K562 (cell line): ENCODE data around the gene MMP24. TPM values are rescaled to one million over a fixed set of nuclear protein-coding genes. Genes with fewer than 3 reads are reported as not detected.
A peak's percentile ranks its signal among the peaks of the same experiment; 100 is the strongest.

Experiments used
- ATAC-seq: fragments of 200-7000 bp; cut with Tn5 transposase; 3 replicates; pipeline ENCODE4 v1.9.1; 2020; ENCODE audit warnings: moderate library complexity
- BruUV-seq: library from RNA; stranded (reverse); fragments of 400-500 nt; replicated peaks from 2 replicates; lab custom pipeline; 2021; lab: Mats Ljungman, UMichigan
- CTCF ChIA-PET: fragments of 300-600 bp; formaldehyde crosslinking; extraction: SDS; loops from one replicate; lab custom pipeline; 2021; ENCODE audit warnings: low intra/inter-chr PET ratio; lab: Yijun Ruan, JAX
- POLR2A ChIA-PET: fragments of 300-600, 350-650 bp; sonication (Branson Sonifier 250); formaldehyde crosslinking; extraction: SDS; loops from one replicate; lab custom pipeline; 2021; ENCODE audit warnings: antibody characterized with exemption, inconsistent platforms; lab: Yijun Ruan, JAX
- DNase-seq, 4 experiments: peaks; one replicate each; pipeline versions ENCODE4 v3.0.0 to v3.0.0-alpha.2; 2011 to 2018; ENCODE audit warnings: low spot score in 3 of 4, mixed read lengths in 3 of 4; ENCODE audit errors: extremely low read depth in 1 of 4
- FAIRE-seq: peaks from 2 replicates; lab custom pipeline; 2011; peaks lifted over from hg19 to GRCh38; lab: Jason Lieb, UNC
- H2AFZ ChIP-seq: 2 replicates; pipeline ENCODE4 v1.6.0; 2011; ENCODE audit warnings: low read depth, low read length, control low read depth, inconsistent platforms
- H3K27ac ChIP-seq: fragments of 200-600 bp; 3 replicates; pipeline ENCODE4 v1.8.0; 2011; ENCODE audit warnings: low read depth, mild to moderate bottlenecking, control low read depth, inconsistent platforms, low read length, moderate library complexity, mixed read lengths; ENCODE audit errors: extremely low read depth
- H3K27me3 ChIP-seq, 2 experiments: fragments of 300-600 bp in 1 of 2; 2 replicates in 1 of 2; 3 replicates in 1 of 2; pipeline versions ENCODE4 v1.6.0 to v1.8.0; 2011; ENCODE audit warnings: inconsistent platforms in 2 of 2, low read length in 2 of 2, mild to moderate bottlenecking in 1 of 2, mixed read lengths in 1 of 2, moderate library complexity in 1 of 2; ENCODE audit not compliant: control insufficient read depth in 2 of 2, insufficient read depth in 2 of 2
- H3K36me3 ChIP-seq: fragments of 300-600 bp; 3 replicates; pipeline ENCODE4 v1.8.0; 2011; ENCODE audit warnings: mild to moderate bottlenecking, low read length, inconsistent platforms; ENCODE audit not compliant: control insufficient read depth, insufficient read depth
- H3K4me1 ChIP-seq, 2 experiments: fragments of 200-600 bp in 1 of 2; replicated peaks in 1 of 2; 2 replicates in 1 of 2; 3 replicates in 1 of 2; pipeline versions ENCODE4 v1.5.1 to v1.8.0; 2011; ENCODE audit warnings: inconsistent platforms in 2 of 2, low read length in 2 of 2, mild to moderate bottlenecking in 1 of 2, mixed read lengths in 1 of 2, moderate library complexity in 1 of 2; ENCODE audit not compliant: control insufficient read depth in 2 of 2, insufficient read depth in 2 of 2
- H3K4me2 ChIP-seq: 2 replicates; pipeline ENCODE4 v1.6.1; 2011; ENCODE audit warnings: low read length, control low read depth, inconsistent platforms, mixed read lengths; ENCODE audit not compliant: insufficient read depth
- H3K4me3 ChIP-seq: fragments of 200-600 bp; sonication (generic), shearing (Covaris generic); 2 replicates; pipeline ENCODE4 v1.5.1; 2016; ENCODE audit warnings: control low read depth, inconsistent platforms
- H3K79me2 ChIP-seq: fragments of 200-600 bp; 3 replicates; pipeline ENCODE4 v1.8.0; 2011; ENCODE audit warnings: low read length, inconsistent platforms; ENCODE audit not compliant: control insufficient read depth, insufficient read depth
- H3K9ac ChIP-seq, 2 experiments: 2 replicates each; pipeline versions ENCODE4 v1.6.0 to v1.6.1; 2011; ENCODE audit warnings: low read depth in 2 of 2, low read length in 2 of 2, control low read depth in 1 of 2, inconsistent platforms in 1 of 2, mild to moderate bottlenecking in 1 of 2, mixed read lengths in 1 of 2; ENCODE audit not compliant: insufficient read depth in 1 of 2
- H3K9me1 ChIP-seq: one replicate; pipeline ENCODE4 v1.6.0; 2011; ENCODE audit warnings: inconsistent platforms, mild to moderate bottlenecking, low read length, moderate library complexity; ENCODE audit not compliant: control insufficient read depth, insufficient read depth
- H3K9me3 ChIP-seq: replicated peaks from 2 replicates; pipeline ENCODE4 v1.5.1; 2011; ENCODE audit warnings: low read depth, low read length, inconsistent platforms; ENCODE audit not compliant: control insufficient read depth, insufficient read depth
- H4K20me1 ChIP-seq: replicated peaks from 2 replicates; pipeline ENCODE4 v1.6.1; 2011; ENCODE audit warnings: low read length, inconsistent platforms, mixed read lengths; ENCODE audit not compliant: control insufficient read depth, insufficient read depth
- BCL6 ChIP-seq: fragments of 250-450 bp; sonication (Bioruptor Pico); IDR thresholded peaks from 2 replicates; pipeline ENCODE4 v1.4.0; 2020
- CBFA2T3 ChIP-seq: fragments of 450-650 bp; IDR thresholded peaks from 2 replicates; pipeline ENCODE4 v1.6.1; 2017
- CCNT2 ChIP-seq: IDR thresholded peaks from 2 replicates; pipeline ENCODE4 v1.6.1; 2011; ENCODE audit warnings: borderline replicate concordance, low read depth, mild to moderate bottlenecking, moderate library complexity, mixed read lengths, low read length; ENCODE audit not compliant: insufficient read length; ENCODE audit errors: extremely low read depth
- E2F1 ChIP-seq: sonication (generic); formaldehyde crosslinking; IDR thresholded peaks from 2 replicates; pipeline ENCODE4 v1.8.1; 2023; ENCODE audit warnings: mild to moderate bottlenecking, missing genetic modification reagents, moderate library complexity
- IRF1 ChIP-seq: sonication (generic); formaldehyde crosslinking; IDR thresholded peaks from 2 replicates; pipeline ENCODE4 v1.8.0; 2022; ENCODE audit warnings: missing genetic modification reagents, mild to moderate bottlenecking, borderline replicate concordance
- MCM5 ChIP-seq: fragments of 450-650 bp; IDR thresholded peaks from 2 replicates; pipeline ENCODE4 v1.6.1; 2016; ENCODE audit warnings: low read depth
- MIER1 ChIP-seq: fragments of 450-650 bp; IDR thresholded peaks from 2 replicates; pipeline ENCODE4 v1.6.1; 2016; ENCODE audit warnings: antibody characterized with exemption, mild to moderate bottlenecking, low read depth
- NR2C1 ChIP-seq, 2 experiments: fragments of 450-650 bp; IDR thresholded peaks; 2 replicates each; pipeline ENCODE4 v1.6.1; 2017; ENCODE audit warnings: mild to moderate bottlenecking in 2 of 2, antibody characterized with exemption in 1 of 2, inconsistent platforms in 1 of 2, missing compliant biosample characterization in 1 of 2, missing genetic modification characterization in 1 of 2
- NR2F6 ChIP-seq: fragments of 450-650 bp; formaldehyde crosslinking; IDR thresholded peaks from 2 replicates; pipeline ENCODE4 v1.4.0; 2020; ENCODE audit warnings: mild to moderate bottlenecking
- RFX1 ChIP-seq: fragments of 450-650 bp; IDR thresholded peaks from 2 replicates; pipeline ENCODE4 v1.6.1; 2016; ENCODE audit warnings: mild to moderate bottlenecking, moderate library complexity
- RFX7 ChIP-seq: fragments of 250-450 bp; sonication (Bioruptor Pico); IDR thresholded peaks from 2 replicates; pipeline ENCODE4 v1.5.1; 2021; ENCODE audit warnings: mild to moderate bottlenecking
- STAT5A ChIP-seq: IDR thresholded peaks from 2 replicates; pipeline ENCODE4 v1.6.1; 2012; ENCODE audit warnings: low read length, inconsistent platforms, borderline replicate concordance
- ZNF175 ChIP-seq: fragments of 200-800 bp; sonication (Bioruptor generic); IDR thresholded peaks from 2 replicates; pipeline ENCODE4 v1.6.1; 2016; ENCODE audit warnings: low read depth, mild to moderate bottlenecking, missing genetic modification characterization, missing compliant biosample characterization
- WGBS: fragments of 100-300 bp; shearing (Covaris generic); methylation state at CpG from one replicate; pipeline ENCODE4 v1.1.6; 2016; ENCODE audit warnings: low coverage, mixed read lengths; ENCODE audit not compliant: insufficient coverage; ENCODE audit errors: missing lambda C conversion rate; 5-methylcytosine and 5-hydroxymethylcytosine counted together
- in situ Hi-C: fragments of 300-500 bp; cut with MboI; formaldehyde crosslinking; loops from 4 replicates; pipeline ENCODE4 v1.15.0; 2018; ENCODE audit warnings: inconsistent platforms, mixed read lengths
- intact Hi-C: fragments of 100-400 bp; cut with micrococcal nuclease; formaldehyde crosslinking; loops from 2 replicates; pipeline ENCODE4 v1.14.2; 2022
- polyA plus RNA-seq, 8 experiments: library from polyadenylated mRNA; depleted of rRNA in 4 of 8; stranded (reverse) in 5 of 8; unstranded in 3 of 8; fragments of >200 nt; fragmentation: Nextera tagmentation in 2 of 8; fragmentation: Illumina TruSeq in 1 of 8; extraction: Ambion mirVana in 2 of 8; extraction: Trizol in 1 of 8; gene quantifications; 2 replicates each; pipeline versions ENCODE4 v1.2.1 to v1.2.3, GENCODE V29; 2011 to 2014; ENCODE audit warnings: inconsistent platforms in 1 of 8, missing spikeins in 1 of 8
- total RNA-seq, 7 experiments: library from RNA; depleted of rRNA in 6 of 7; stranded (reverse); fragments of >200 nt in 6 of 7; fragmentation: Illumina TruSeq in 2 of 7; extraction: Trizol in 2 of 7; gene quantifications; 2 replicates each; pipeline versions ENCODE4 v1.2.1 to v1.2.3, GENCODE V29; 2011 to 2021; ENCODE audit warnings: low replicate concordance in 1 of 7
- TF ChIP-seq, protein P1 (sequence below): sonication (generic); IDR thresholded peaks from 2 replicates; pipeline ENCODE4 v1.6.1; 2016

MMP24 gene
- total and polyA plus RNA-seq, 9 of the 15 experiments (the other 6 are each of a cell fraction or from before 2014, with no cell fraction given) = 0.03 to 0.07 (median 0.03) TPM; not detected in 6

DNA sequence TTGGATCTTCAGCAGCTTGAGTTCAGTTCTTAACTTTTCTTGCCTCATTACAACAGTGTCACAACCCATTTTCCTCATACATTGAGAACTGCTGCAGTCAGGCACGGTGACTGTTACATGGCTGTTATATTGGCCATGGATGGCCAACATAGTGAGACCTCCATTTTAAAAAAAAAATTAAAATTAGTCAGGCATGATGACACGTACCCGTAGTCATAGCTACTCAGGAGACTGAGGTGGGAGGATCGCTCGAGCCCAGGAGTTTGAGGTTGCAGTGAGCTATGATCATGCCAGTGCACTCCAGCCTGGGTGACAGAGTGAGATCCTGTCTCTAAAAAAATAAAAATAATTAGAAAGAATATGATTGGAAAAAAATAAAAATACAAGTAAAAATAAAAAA, 9.9 kb upstream of the MMP24 start:
- BruUV-seq = no TSS peak
- CTCF ChIA-PET = no interaction called here
- ATAC-seq = no peak

GRCh38 chr20:35223941-35224340, 2.5 kb upstream of the MMP24 start:
- TF ChIP-seq NR2F6 (CRISPR knock-in tag) (no peak), IRF1 (CRISPR knock-in tag) (no peak), MIER1 (no peak), CCNT2 (no peak), E2F1 (CRISPR knock-in tag) (no peak), CBFA2T3 (no peak), NR2C1 (IDR thresholded peaks at IDR 0.05) (no peak), NR2C1 (tag; IDR thresholded peaks at IDR 0.05) (no peak), STAT5A (no peak), RFX7 (CRISPR knock-in tag) (no peak), MCM5 (no peak), BCL6 (CRISPR knock-in tag) (no peak)
- TF ChIP-seq, protein P1, sequence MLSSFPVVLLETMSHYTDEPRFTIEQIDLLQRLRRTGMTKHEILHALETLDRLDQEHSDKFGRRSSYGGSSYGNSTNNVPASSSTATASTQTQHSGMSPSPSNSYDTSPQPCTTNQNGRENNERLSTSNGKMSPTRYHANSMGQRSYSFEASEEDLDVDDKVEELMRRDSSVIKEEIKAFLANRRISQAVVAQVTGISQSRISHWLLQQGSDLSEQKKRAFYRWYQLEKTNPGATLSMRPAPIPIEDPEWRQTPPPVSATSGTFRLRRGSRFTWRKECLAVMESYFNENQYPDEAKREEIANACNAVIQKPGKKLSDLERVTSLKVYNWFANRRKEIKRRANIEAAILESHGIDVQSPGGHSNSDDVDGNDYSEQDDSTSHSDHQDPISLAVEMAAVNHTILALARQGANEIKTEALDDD = no peak
- TF ChIP-seq, all 486 proteins: peak for 0
- no peaks in the 10 kb centered on the region for H3K79me2 ChIP-seq
- CTCF ChIA-PET = no interaction called here
- H3K4me3 ChIP-seq = no peak overlapping the region
- BruUV-seq = no TSS peak
- no peak overlapping the region for H2AFZ ChIP-seq
- WGBS = 22% methylated on average over 4 of the region's 5 CpGs
- FAIRE-seq (no peak), ATAC-seq (no peak), DNase-seq (no peak)
- peaks cover 10% of the 10 kb centered on the region; the same call in 1 of the 2 replicates for H4K20me1 ChIP-seq
- H3K9ac ChIP-seq = no peak overlapping the region
- no peak overlapping the region for H3K27ac ChIP-seq
- no peak overlapping the region for H3K4me2 ChIP-seq
- peaks cover 0 to 10% of the 10 kb centered on the region in 2 experiments; a peak in 2 of 5 replicates for H3K4me1 ChIP-seq
- POLR2A ChIA-PET = interaction anchor here (0.9 kb wide), 1 partner anchor 16 kb away, joined by 4 read pairs; no protein-coding TSS in a partner anchor
- in situ Hi-C loops = no loop called here
- no peaks in the 10 kb centered on the region for H3K9me1 ChIP-seq
- no peaks in the 10 kb centered on the region for H3K36me3 ChIP-seq
- H3K9me3 ChIP-seq = no peaks in the 10 kb centered on the region
- intact Hi-C loops = no loop called here
- H3K27me3 ChIP-seq = peaks cover 26 to 31% of the 10 kb centered on the region in 2 experiments

More for the DNA sequence above, 9.9 kb upstream of the MMP24 start:
- Histone ChIP-seq H3K79me2 (no peaks in the 10 kb centered on the region), H3K4me2 (no peak overlapping the region), H4K20me1 (no peaks in the 10 kb centered on the region), H3K9me1 (no peaks in the 10 kb centered on the region), H3K9ac (no peak overlapping the region), H3K27ac (no peak overlapping the region), H3K36me3 (no peaks in the 10 kb centered on the region), H3K27me3 (peaks cover 4 to 5% of the 10 kb centered on the region in 2 experiments; a peak in 1 of 5 replicates), H3K4me1 (peaks cover 3 to 7% of the 10 kb centered on the region in 2 experiments; a peak in 2 of 5 replicates), H3K9me3 (no peaks in the 10 kb centered on the region), H2AFZ (no peak overlapping the region), H3K4me3 (no peak overlapping the region)
- intact Hi-C loops = no loop called here
- no peak for DNase-seq
- in situ Hi-C loops = loop anchor here (10.0 kb wide), 1 partner anchor 382 kb away; no protein-coding TSS in a partner anchor
- FAIRE-seq = no peak
- WGBS = 21% methylated on average over 5 of the region's 5 CpGs
- POLR2A ChIA-PET = interaction anchor here (1.2 kb wide), 1 partner anchor 48 kb away, joined by 4 read pairs; no protein-coding TSS in a partner anchor
- TF ChIP-seq ZNF175 (CRISPR knock-in tag) (no peak), RFX1 (peak; percentile 28; the same call in 1 of the 2 replicates)
